Endothelial cell of umbilical vein (primary cell): Measurements from ENCODE around the gene TUBGCP3. TPM values are rescaled to one million over a fixed set of nuclear protein-coding genes. Genes with fewer than 3 reads are reported as not detected.

Experiments used
- BruUV-seq: library from RNA; stranded (reverse); fragments of 400-500 nt; replicated peaks from 2 replicates; lab custom pipeline; 2021; lab: Mats Ljungman, UMichigan
- CTCF ChIA-PET: fragments of 300-600, 350-600 bp; sonication (Branson Sonifier 250); formaldehyde crosslinking; loops from one replicate; lab custom pipeline; 2021; ENCODE audit warnings: antibody characterized with exemption, inconsistent platforms; lab: Charles Lee
- POLR2A ChIA-PET: fragments of 300-600, 350-600 bp; sonication (Branson Sonifier 250); formaldehyde crosslinking; loops from one replicate; lab custom pipeline; 2021; ENCODE audit warnings: antibody characterized with exemption, inconsistent platforms; lab: Charles Lee
- DNase-seq: peaks from one replicate; pipeline ENCODE4 v3.0.0-alpha.2; 2011; ENCODE audit warnings: low read depth, low spot score
- FAIRE-seq: peaks from 2 replicates; lab custom pipeline; 2011; peaks lifted over from hg19 to GRCh38; lab: Jason Lieb, UNC
- H2AFZ ChIP-seq: 2 replicates; pipeline ENCODE4 v1.6.0; 2012; ENCODE audit warnings: low read depth, low read length, control low read depth, inconsistent platforms
- H3K27ac ChIP-seq: 2 replicates; pipeline ENCODE4 v1.5.1; 2011; ENCODE audit warnings: low read depth, mild to moderate bottlenecking, control low read depth, low read length, moderate library complexity; ENCODE audit not compliant: insufficient read depth
- H3K27me3 ChIP-seq, 2 experiments: 2 replicates each; pipeline versions ENCODE4 v1.6.0 to v1.6.1; 2011; ENCODE audit warnings: low read length in 2 of 2, mixed read lengths in 1 of 2; ENCODE audit not compliant: control insufficient read depth in 2 of 2, insufficient read depth in 2 of 2
- H3K36me3 ChIP-seq, 2 experiments: 2 replicates in 1 of 2; 3 replicates in 1 of 2; pipeline ENCODE4 v1.5.1; 2011; ENCODE audit warnings: low read length in 2 of 2, mild to moderate bottlenecking in 1 of 2, moderate library complexity in 1 of 2; ENCODE audit not compliant: control insufficient read depth in 2 of 2, insufficient read depth in 2 of 2; ENCODE audit errors: extremely low read depth in 1 of 2
- H3K4me1 ChIP-seq: 3 replicates; pipeline ENCODE4 v1.5.1; 2011; ENCODE audit warnings: mild to moderate bottlenecking, low read length; ENCODE audit not compliant: control insufficient read depth, insufficient read depth; ENCODE audit errors: extremely low read depth
- H3K4me2 ChIP-seq: 2 replicates; pipeline ENCODE4 v1.6.1; 2011; ENCODE audit warnings: low read length, control low read depth, mixed read lengths; ENCODE audit not compliant: insufficient read depth
- H3K4me3 ChIP-seq, 3 experiments: fragments of 200-600 bp in 1 of 3; sonication (generic), shearing (Covaris generic) in 1 of 3; replicated peaks in 1 of 3; 2 replicates each; pipeline ENCODE4 v1.5.1; 2011 to 2016; ENCODE audit warnings: control low read depth in 3 of 3, low read length in 3 of 3, mild to moderate bottlenecking in 2 of 3, inconsistent platforms in 1 of 3, low read depth in 1 of 3, moderate library complexity in 1 of 3; ENCODE audit not compliant: insufficient read depth in 1 of 3
- H3K79me2 ChIP-seq: 2 replicates; pipeline ENCODE4 v1.6.0; 2012; ENCODE audit warnings: low read length, inconsistent platforms; ENCODE audit not compliant: control insufficient read depth, insufficient read depth
- H3K9ac ChIP-seq: replicated peaks from 2 replicates; pipeline ENCODE3; 2011; ENCODE audit warnings: low read length, control low read depth; ENCODE audit not compliant: insufficient read depth; ENCODE audit errors: extremely low read depth
- H3K9me1 ChIP-seq: replicated peaks from 3 replicates; pipeline ENCODE4 v1.6.0; 2011; ENCODE audit warnings: mild to moderate bottlenecking, low read length; ENCODE audit not compliant: control insufficient read depth, insufficient read depth; ENCODE audit errors: extremely low read depth
- H3K9me3 ChIP-seq: replicated peaks from 2 replicates; pipeline ENCODE4 v1.5.1; 2012; ENCODE audit warnings: low read length, inconsistent platforms; ENCODE audit not compliant: control insufficient read depth, insufficient read depth
- H4K20me1 ChIP-seq: replicated peaks from 2 replicates; pipeline ENCODE3; 2011; ENCODE audit warnings: mild to moderate bottlenecking, low read length; ENCODE audit not compliant: control insufficient read depth, insufficient read depth; ENCODE audit errors: extremely low read depth
- CTCF ChIP-seq, 2 donors: IDR thresholded peaks; 1 replicate in 1 of 2; 2 replicates in 1 of 2; pipeline ENCODE4 v1.5.1; 2011; ENCODE audit warnings: low read length in 2 of 2, mild to moderate bottlenecking in 2 of 2, moderate library complexity in 2 of 2, control low read depth in 1 of 2, inconsistent platforms in 1 of 2, low read depth in 1 of 2; ENCODE audit not compliant: insufficient read depth in 1 of 2; ENCODE audit errors: extremely low read depth in 1 of 2
- FOS ChIP-seq: IDR thresholded peaks from 2 replicates; pipeline ENCODE4 v1.6.1; 2011; ENCODE audit warnings: mild to moderate bottlenecking, low read length, moderate library complexity, borderline replicate concordance; ENCODE audit not compliant: insufficient read depth
- GATA2 ChIP-seq: IDR thresholded peaks from 2 replicates; pipeline ENCODE4 v1.7.0; 2011; ENCODE audit warnings: low read depth, mild to moderate bottlenecking, moderate library complexity, mixed read lengths, low read length; ENCODE audit not compliant: insufficient read length, insufficient read depth
- MAX ChIP-seq: IDR thresholded peaks from 2 replicates; pipeline ENCODE4 v1.6.1; 2011; ENCODE audit not compliant: insufficient read depth, insufficient read length
- MYC ChIP-seq: IDR thresholded peaks from one replicate; pipeline ENCODE4 v1.6.1; 2011; ENCODE audit warnings: mild to moderate bottlenecking, low read depth, low read length
- POLR2A ChIP-seq: IDR thresholded peaks from 2 replicates; pipeline ENCODE4 v1.6.1; 2012; ENCODE audit warnings: low read depth, mild to moderate bottlenecking, control low read depth, low read length
- dilution Hi-C: fragments of 300-500 bp; cut with MboI; formaldehyde crosslinking; loops from one replicate; pipeline ENCODE4 v1.15.0; 2019; ENCODE audit warnings: low sequenced_read_pairs; ENCODE audit not compliant: extremely low pct_ligation_motif_present
- intact Hi-C: fragments of 100-400 bp; cut with micrococcal nuclease; formaldehyde crosslinking; loops from one replicate; pipeline ENCODE4 v1.10.0; 2022
- polyA plus RNA-seq, 4 experiments: library from polyadenylated mRNA; depleted of rRNA in 3 of 4; stranded (reverse) in 3 of 4; unstranded in 1 of 4; fragments of >200 nt; gene quantifications; 2 replicates each; pipeline versions ENCODE4 v1.2.1 to v1.2.3, GENCODE V29; 2011 to 2012; ENCODE audit warnings: missing spikeins in 1 of 4
- total RNA-seq: library from RNA; stranded (reverse); gene quantifications from 2 replicates; pipeline ENCODE4 v1.2.3, GENCODE V29; 2021

The TUBGCP3 gene
- total and polyA plus RNA-seq, 2 donors (not counting 3 experiments of a cell fraction or from before 2014, with no cell fraction given), result 36.4 to 47.7 TPM

- H3K4me1 ChIP-seq, result peaks cover 8% of the 10 kb centered on the region
- H3K36me3 ChIP-seq, result no peaks in the 10 kb centered on the region
- no peak overlapping the region for H3K9ac ChIP-seq
- H3K4me3 ChIP-seq, result no peak overlapping the region
- no peaks in the 10 kb centered on the region for H3K27me3 ChIP-seq
- H3K27ac ChIP-seq, result no peak overlapping the region
- no peaks in the 10 kb centered on the region for H3K79me2 ChIP-seq
- no peaks in the 10 kb centered on the region for H4K20me1 ChIP-seq
- DNase-seq (no peak), FAIRE-seq (no peak)
- H3K9me3 ChIP-seq, result no peaks in the 10 kb centered on the region
- dilution Hi-C loops (no loop called here), intact Hi-C loops (loop anchor here (5.0 kb wide), 1 partner anchor 78 kb away; no protein-coding TSS in a partner anchor)
- no peak overlapping the region for H3K4me2 ChIP-seq
- H3K9me1 ChIP-seq, result no peaks in the 10 kb centered on the region
- ChIA-PET CTCF (interaction anchor here (1.0 kb wide), 1 partner anchor 9 kb away, joined by 5 read pairs; no protein-coding TSS in a partner anchor), POLR2A (no interaction called here)
- no TSS peak for BruUV-seq
- TF ChIP-seq MYC (no peak), CTCF (IDR thresholded peaks at IDR 0.05; ENCODE audit: extremely low read depth in 1 of 2, insufficient read depth in 1 of 2, low read depth in 1 of 2, low read length in 2 of 2) (no peak), MAX (no peak), POLR2A (no peak), GATA2 (no peak), FOS (no peak)
- no peak overlapping the region for H2AFZ ChIP-seq
These were observed 58.7 kb downstream of the TUBGCP3 start for GRCh38 chr13:112529216-112529615.
